ENCODE results near the gene SMIM7. TPM values are rescaled to one million over a fixed set of nuclear protein-coding genes. Genes with fewer than 3 reads are reported as not detected.

The SMIM7 gene
- total RNA-seq, 1 donor, result 68.7 TPM

- DNase-seq (ENCODE audit: low read depth), result peak; percentile 92
- no peak for TF ChIP-seq CTCF (IDR thresholded peaks at IDR 0.05; ENCODE audit: insufficient read depth, low read depth, low read length)
- H3K4me3 ChIP-seq (ENCODE audit: low read depth, low read length), result peak overlapping the region; percentile 81
Observed at GRCh38 chr19:16628984-16629691, 30.8 kb downstream of the SMIM7 start.

- no peak for TF ChIP-seq CTCF (IDR thresholded peaks at IDR 0.05; ENCODE audit: insufficient read depth, low read depth, low read length)
- peak within 1 kb of the TSS; percentile 97 for H3K4me3 ChIP-seq (ENCODE audit: low read depth, low read length)
- peak; percentile 93 for DNase-seq (ENCODE audit: low read depth)
Observed at GRCh38 chr19:16628183-16628983, 31.6 kb downstream of the SMIM7 start, which contains the start of gene MED26. Gene MED26, minus strand, starts transcription at chr19:16628204. Its CDS starts 261 bp downstream, at chr19:16627943.

- peak overlapping the region; percentile 97 for H3K4me3 ChIP-seq (ENCODE audit: low read depth, low read length)
- TF ChIP-seq CTCF (IDR thresholded peaks at IDR 0.05; ENCODE audit: insufficient read depth, low read depth, low read length), result no peak
- DNase-seq (ENCODE audit: low read depth), result no peak
Observed at GRCh38 chr19:16627928-16628182, 32.1 kb downstream of the SMIM7 start.

- TF ChIP-seq CTCF (IDR thresholded peaks at IDR 0.05; ENCODE audit: insufficient read depth, low read depth, low read length), result no peak
- peak; percentile 39 for DNase-seq (ENCODE audit: low read depth)
- peak overlapping the region; percentile 97 for H3K4me3 ChIP-seq (ENCODE audit: low read depth, low read length)
Observed at GRCh38 chr19:16627193-16627927, 32.6 kb downstream of the SMIM7 start.

GRCh38 chr19:16626796-16627192 lies 33.1 kb downstream of the SMIM7 start:
- no peak for DNase-seq (ENCODE audit: low read depth)
- no peak for TF ChIP-seq CTCF (IDR thresholded peaks at IDR 0.05; ENCODE audit: insufficient read depth, low read depth, low read length)
- peak overlapping the region; percentile 97 for H3K4me3 ChIP-seq (ENCODE audit: low read depth, low read length)

GRCh38 chr19:16625163-16625958 lies 34.6 kb downstream of the SMIM7 start:
- no peak for DNase-seq (ENCODE audit: low read depth)
- no peak for TF ChIP-seq CTCF (IDR thresholded peaks at IDR 0.05; ENCODE audit: insufficient read depth, low read depth, low read length)
- H3K4me3 ChIP-seq (ENCODE audit: low read depth, low read length), result no peak overlapping the region

Data from fibroblast of villous mesenchyme (primary cell).